Naive thymus-derived CD8-positive, alpha-beta T cell (primary cell): ENCODE data around the gene HS6ST3. TPM values are rescaled to one million over a fixed set of nuclear protein-coding genes. Genes with fewer than 3 reads are reported as not detected.

Source experiments
- ATAC-seq, 2 donors: fragments of 150-1000 bp; cut with Tn5 transposase in 1 of 2; sonication (Bioruptor Pico), chemical (Tn5 transposase) in 1 of 2; 1 replicate in 1 of 2; 2 replicates in 1 of 2; pipeline ENCODE4 v1.10.0; 2021; ENCODE audit warnings: mild to moderate bottlenecking in 2 of 2, moderate library complexity in 2 of 2
- POLR2A ChIA-PET: fragments of 350-600 bp; sonication (Branson Sonifier 250); formaldehyde crosslinking; loops from one replicate; lab custom pipeline; 2021; ENCODE audit warnings: antibody characterized with exemption; lab: Charles Lee
- DNase-seq, 10 donors: peaks; one replicate each; pipeline versions ENCODE4 v3.0.0 to v3.0.0-alpha.2; 2020 to 2022
- H3K27ac Mint-ChIP-seq, 10 donors: one replicate each; pipeline ENCODE4 v1.8.0; 2020 to 2022; ENCODE audit warnings: mild to moderate bottlenecking in 10 of 10, mixed read lengths in 10 of 10, moderate library complexity in 4 of 10, inconsistent platforms in 1 of 10
- H3K27me3 Mint-ChIP-seq, 5 donors: one replicate each; pipeline ENCODE4 v1.8.0; 2021 to 2022; ENCODE audit warnings: mixed read lengths in 5 of 5
- H3K36me3 Mint-ChIP-seq, 3 donors: one replicate each; pipeline ENCODE4 v1.8.0; 2020 to 2022; ENCODE audit warnings: mixed read lengths in 3 of 3, mild to moderate bottlenecking in 2 of 3, inconsistent platforms in 1 of 3
- H3K4me1 Mint-ChIP-seq, 4 donors: one replicate each; pipeline ENCODE4 v1.8.0; 2021 to 2022; ENCODE audit warnings: mixed read lengths in 4 of 4
- H3K4me3 Mint-ChIP-seq, 10 donors: one replicate each; pipeline ENCODE4 v1.8.0; 2020 to 2022; ENCODE audit warnings: mild to moderate bottlenecking in 10 of 10, mixed read lengths in 10 of 10, moderate library complexity in 6 of 10, inconsistent platforms in 1 of 10
- H3K9me3 Mint-ChIP-seq, 9 donors: one replicate each; pipeline ENCODE4 v1.8.0; 2020 to 2022; ENCODE audit warnings: mixed read lengths in 9 of 9, mild to moderate bottlenecking in 3 of 9, inconsistent platforms in 1 of 9, moderate library complexity in 1 of 9
- polyA plus RNA-seq, 3 donors: library from polyadenylated mRNA; unstranded; fragments of 300-500 nt; fragmentation: Illumina TruSeq; gene quantifications; one replicate each; pipeline ENCODE4 v1.2.3, GENCODE V29; 2021
- total RNA-seq, 8 experiments: library from RNA in 2 of 8; stranded (reverse) in 2 of 8; gene quantifications; one replicate each; pipeline ENCODE4 v1.2.3 and lab custom pipeline; 2021 to 2026

Gene HS6ST3
- total and polyA plus RNA-seq, 5 experiments from 2014 or later, result not detected

GRCh38 chr13:96678801-96679200 lies 588.9 kb downstream of the HS6ST3 start:
- peaks cover 0 to 55% (median 10%) of the 10 kb centered on the region in 9 donors for H3K9me3 Mint-ChIP-seq
- no peak for ATAC-seq
- no peak for DNase-seq
- peaks cover 0 to 1% (median 0%) of the 10 kb centered on the region in 4 donors for H3K4me1 Mint-ChIP-seq
- POLR2A ChIA-PET, result no interaction called here
- no peak overlapping the region for H3K4me3 Mint-ChIP-seq
- H3K27me3 Mint-ChIP-seq, result peaks cover 0 to 6% (median 0%) of the 10 kb centered on the region in 5 donors
- H3K27ac Mint-ChIP-seq, result no peak overlapping the region
- H3K36me3 Mint-ChIP-seq, result no peaks in the 10 kb centered on the region

GRCh38 chr13:96680898-96681297 lies 591.0 kb downstream of the HS6ST3 start:
- peaks cover 0 to 43% (median 10%) of the 10 kb centered on the region in 9 donors for H3K9me3 Mint-ChIP-seq
- no peak overlapping the region for H3K27ac Mint-ChIP-seq
- H3K27me3 Mint-ChIP-seq, result peaks cover 0 to 6% (median 0%) of the 10 kb centered on the region in 5 donors
- DNase-seq (no peak), ATAC-seq (no peak)
- POLR2A ChIA-PET, result no interaction called here
- H3K4me1 Mint-ChIP-seq, result peaks cover 0 to 1% (median 0%) of the 10 kb centered on the region in 4 donors
- no peaks in the 10 kb centered on the region for H3K36me3 Mint-ChIP-seq
- H3K4me3 Mint-ChIP-seq, result no peak overlapping the region

GRCh38 chr13:96681766-96682165 lies 591.9 kb downstream of the HS6ST3 start:
- DNase-seq (no peak), ATAC-seq (no peak)
- Mint-ChIP-seq H3K27me3 (peaks cover 0 to 6% (median 0%) of the 10 kb centered on the region in 5 donors), H3K27ac (no peak overlapping the region), H3K9me3 (peaks cover 0 to 39% (median 10%) of the 10 kb centered on the region in 9 donors), H3K4me1 (peaks cover 0 to 1% (median 0%) of the 10 kb centered on the region in 4 donors), H3K36me3 (no peaks in the 10 kb centered on the region), H3K4me3 (no peak overlapping the region)
- POLR2A ChIA-PET, result no interaction called here

- Mint-ChIP-seq H3K9me3 (peaks cover 0 to 27% (median 2%) of the 10 kb centered on the region in 9 donors), H3K4me3 (no peak overlapping the region), H3K4me1 (no peaks in the 10 kb centered on the region), H3K27ac (no peak overlapping the region), H3K27me3 (peaks cover 0 to 3% (median 0%) of the 10 kb centered on the region in 5 donors), H3K36me3 (no peaks in the 10 kb centered on the region)
- DNase-seq (no peak), ATAC-seq (no peak)
- POLR2A ChIA-PET, result no interaction called here
Observed at GRCh38 chr13:96684469-96684868, 594.6 kb downstream of the HS6ST3 start.

GRCh38 chr13:96684907-96685306 lies 595.0 kb downstream of the HS6ST3 start:
- peaks cover 0 to 23% (median 2%) of the 10 kb centered on the region in 9 donors for H3K9me3 Mint-ChIP-seq
- no peaks in the 10 kb centered on the region for H3K4me1 Mint-ChIP-seq
- POLR2A ChIA-PET, result no interaction called here
- H3K4me3 Mint-ChIP-seq, result no peak overlapping the region
- H3K27me3 Mint-ChIP-seq, result no peaks in the 10 kb centered on the region
- no peak for DNase-seq
- no peak for ATAC-seq
- H3K36me3 Mint-ChIP-seq, result no peaks in the 10 kb centered on the region
- H3K27ac Mint-ChIP-seq, result no peak overlapping the region

GRCh38 chr13:96686286-96686685 lies 596.4 kb downstream of the HS6ST3 start:
- Mint-ChIP-seq H3K36me3 (no peaks in the 10 kb centered on the region), H3K9me3 (peaks cover 0 to 21% (median 3%) of the 10 kb centered on the region in 9 donors), H3K4me1 (no peaks in the 10 kb centered on the region), H3K4me3 (no peak overlapping the region), H3K27me3 (no peaks in the 10 kb centered on the region), H3K27ac (no peak overlapping the region)
- POLR2A ChIA-PET, result no interaction called here
- DNase-seq (no peak), ATAC-seq (no peak)

- Mint-ChIP-seq H3K27ac (no peak overlapping the region), H3K9me3 (peaks cover 0 to 21% (median 6%) of the 10 kb centered on the region in 9 donors), H3K4me3 (no peak overlapping the region), H3K27me3 (no peaks in the 10 kb centered on the region), H3K36me3 (no peaks in the 10 kb centered on the region), H3K4me1 (no peaks in the 10 kb centered on the region)
- no peak for DNase-seq
- POLR2A ChIA-PET, result no interaction called here
- no peak for ATAC-seq
Observed at GRCh38 chr13:96687191-96687590, 597.3 kb downstream of the HS6ST3 start.

GRCh38 chr13:96690998-96691397 lies 601.1 kb downstream of the HS6ST3 start:
- H3K27me3 Mint-ChIP-seq, result no peaks in the 10 kb centered on the region
- no peak overlapping the region for H3K27ac Mint-ChIP-seq
- DNase-seq (no peak), ATAC-seq (no peak)
- H3K4me1 Mint-ChIP-seq, result no peaks in the 10 kb centered on the region
- no peak overlapping the region for H3K4me3 Mint-ChIP-seq
- POLR2A ChIA-PET, result no interaction called here
- no peaks in the 10 kb centered on the region for H3K36me3 Mint-ChIP-seq
- H3K9me3 Mint-ChIP-seq, result peaks cover 0 to 19% (median 6%) of the 10 kb centered on the region in 9 donors

GRCh38 chr13:96696389-96696900 lies 606.5 kb downstream of the HS6ST3 start:
- ATAC-seq, result no peak
- H3K27me3 Mint-ChIP-seq, result no peaks in the 10 kb centered on the region
- DNase-seq, result no peak
- peaks cover 4 to 25% (median 9%) of the 10 kb centered on the region in 9 donors for H3K9me3 Mint-ChIP-seq
- POLR2A ChIA-PET, result no interaction called here
- H3K36me3 Mint-ChIP-seq, result no peaks in the 10 kb centered on the region
- no peak overlapping the region for H3K4me3 Mint-ChIP-seq
- H3K27ac Mint-ChIP-seq, result no peak overlapping the region
- H3K4me1 Mint-ChIP-seq, result no peaks in the 10 kb centered on the region

GRCh38 chr13:96700657-96701056 lies 610.8 kb downstream of the HS6ST3 start:
- POLR2A ChIA-PET, result no interaction called here
- H3K9me3 Mint-ChIP-seq, result peaks cover 4 to 33% (median 10%) of the 10 kb centered on the region in 9 donors
- no peak overlapping the region for H3K27ac Mint-ChIP-seq
- DNase-seq (no peak), ATAC-seq (no peak)
- no peak overlapping the region for H3K4me3 Mint-ChIP-seq
- H3K36me3 Mint-ChIP-seq, result no peaks in the 10 kb centered on the region
- no peaks in the 10 kb centered on the region for H3K4me1 Mint-ChIP-seq
- H3K27me3 Mint-ChIP-seq, result no peaks in the 10 kb centered on the region

GRCh38 chr13:96707146-96707545 lies 617.2 kb downstream of the HS6ST3 start:
- peaks cover 0 to 21% (median 7%) of the 10 kb centered on the region in 9 donors for H3K9me3 Mint-ChIP-seq
- ATAC-seq (no peak), DNase-seq (no peak)
- H3K4me3 Mint-ChIP-seq, result no peak overlapping the region
- no peaks in the 10 kb centered on the region for H3K36me3 Mint-ChIP-seq
- peaks cover 0 to 5% (median 0%) of the 10 kb centered on the region in 5 donors for H3K27me3 Mint-ChIP-seq
- POLR2A ChIA-PET, result no interaction called here
- no peak overlapping the region for H3K27ac Mint-ChIP-seq
- H3K4me1 Mint-ChIP-seq, result no peaks in the 10 kb centered on the region

GRCh38 chr13:96710166-96710862 lies 620.4 kb downstream of the HS6ST3 start:
- peaks cover 0 to 5% (median 0%) of the 10 kb centered on the region in 5 donors for H3K27me3 Mint-ChIP-seq
- no peak overlapping the region for H3K27ac Mint-ChIP-seq
- peaks cover 0 to 20% (median 4%) of the 10 kb centered on the region in 9 donors for H3K9me3 Mint-ChIP-seq
- DNase-seq (no peak), ATAC-seq (no peak)
- POLR2A ChIA-PET, result no interaction called here
- H3K4me1 Mint-ChIP-seq, result no peaks in the 10 kb centered on the region
- no peaks in the 10 kb centered on the region for H3K36me3 Mint-ChIP-seq
- no peak overlapping the region for H3K4me3 Mint-ChIP-seq

- POLR2A ChIA-PET, result no interaction called here
- no peak for ATAC-seq
Observed at GRCh38 chr13:96720446-96720845, 630.5 kb downstream of the HS6ST3 start.

More at GRCh38 chr13:96720446-96720845, 630.5 kb downstream of the HS6ST3 start:
- Mint-ChIP-seq H3K27ac (no peak overlapping the region), H3K4me3 (no peak overlapping the region), H3K27me3 (no peaks in the 10 kb centered on the region), H3K36me3 (no peaks in the 10 kb centered on the region), H3K9me3 (peaks cover 0 to 23% (median 2%) of the 10 kb centered on the region in 9 donors), H3K4me1 (no peaks in the 10 kb centered on the region)
- DNase-seq, result no peak
